ENCODE data around the gene NR2C2. TPM values are rescaled to one million over a fixed set of nuclear protein-coding genes. Genes with fewer than 3 reads are reported as not detected.

Gene NR2C2
- total and polyA plus RNA-seq, 3 donors from 2014 or later, result 52.6 to 87.5 (median 85.2) TPM

- intact Hi-C loops (cut with DNase I; ENCODE audit: low total_unique reads), result loop anchor here (5.0 to 10.0 kb wide), 2 partner anchors 120 to 242 kb away; no protein-coding TSS in a partner anchor
- H3K36me3 ChIP-seq (ENCODE audit: low read depth, missing control alignments), result no peaks in the 10 kb centered on the region
These were observed 32.6 kb upstream of the NR2C2 start for GRCh38 chr3:14914779-14915117.

GRCh38 chr3:14915636-14916222, 31.7 kb upstream of the NR2C2 start:
- H3K4me3 ChIP-seq, result no peak overlapping the region
- H3K27me3 ChIP-seq, result no peaks in the 10 kb centered on the region
- H3K36me3 ChIP-seq (ENCODE audit: low read depth, missing control alignments), result no peaks in the 10 kb centered on the region
- peak; percentile 14 for DNase-seq
- no peak overlapping the region for H3K27ac ChIP-seq
- H3K9me3 ChIP-seq, result no peaks in the 10 kb centered on the region
- H3K4me1 ChIP-seq, result no peaks in the 10 kb centered on the region
- WGBS, 2 donors, result 84 to 88% methylated on average over 3 of the region's 3 CpGs
- intact Hi-C loops (cut with DNase I; ENCODE audit: low total_unique reads), result loop anchor here (5.0 to 10.0 kb wide), 2 partner anchors 121 to 243 kb away; no protein-coding TSS in a partner anchor
- TF ChIP-seq CTCF (IDR thresholded peaks at IDR 0.05) (peak in 1 of 3 experiments; percentile 10), POLR2A (IDR thresholded peaks at IDR 0.05) (no peak)

More at GRCh38 chr3:14914779-14915117, 32.6 kb upstream of the NR2C2 start:
- Histone ChIP-seq H3K4me3 (no peak overlapping the region), H3K27ac (no peak overlapping the region), H3K27me3 (no peaks in the 10 kb centered on the region), H3K9me3 (no peaks in the 10 kb centered on the region), H3K4me1 (no peaks in the 10 kb centered on the region)
- 72 to 79% methylated on average over 2 to 6 of the region's 6 CpGs for WGBS, 2 donors
- peak; percentile 12 for DNase-seq
- TF ChIP-seq POLR2A (IDR thresholded peaks at IDR 0.05) (no peak), CTCF (IDR thresholded peaks at IDR 0.05) (no peak)

GRCh38 chr3:14918356-14918860, 29.0 kb upstream of the NR2C2 start:
- peak; percentile 6 for DNase-seq
- H3K36me3 ChIP-seq (ENCODE audit: low read depth, missing control alignments), result no peaks in the 10 kb centered on the region
- H3K4me1 ChIP-seq, result no peaks in the 10 kb centered on the region
- no peak overlapping the region for H3K4me3 ChIP-seq
- 88 to 90% methylated on average over 12 to 13 of the region's 13 CpGs for WGBS, 2 donors
- H3K9me3 ChIP-seq, result no peaks in the 10 kb centered on the region
- no peaks in the 10 kb centered on the region for H3K27me3 ChIP-seq
- no peak overlapping the region for H3K27ac ChIP-seq
- no peak for TF ChIP-seq CTCF (IDR thresholded peaks at IDR 0.05)
- TF ChIP-seq POLR2A (IDR thresholded peaks at IDR 0.05), result no peak
- intact Hi-C loops (cut with DNase I; ENCODE audit: low total_unique reads), result loop anchor here (5.0 to 10.0 kb wide), 2 partner anchors 124 to 246 kb away; no protein-coding TSS in a partner anchor

- Histone ChIP-seq H3K27ac (no peak overlapping the region), H3K9me3 (no peaks in the 10 kb centered on the region), H3K36me3 (ENCODE audit: low read depth, missing control alignments) (no peaks in the 10 kb centered on the region), H3K4me3 (no peak overlapping the region), H3K27me3 (no peaks in the 10 kb centered on the region), H3K4me1 (no peaks in the 10 kb centered on the region)
- TF ChIP-seq POLR2A (IDR thresholded peaks at IDR 0.05) (no peak), CTCF (IDR thresholded peaks at IDR 0.05) (no peak)
- intact Hi-C loops (cut with DNase I; ENCODE audit: low total_unique reads), result no loop called here
- DNase-seq, result peak; percentile 7
- WGBS, 2 donors, result 89% methylated on average over 5 of the region's 5 CpGs
These were observed 26.8 kb upstream of the NR2C2 start for GRCh38 chr3:14920536-14920935.
